NB4 (cell line): ENCODE data around the gene RASAL2.

Source experiments
- CTCF ChIP-seq: IDR thresholded peaks from one replicate; pipeline ENCODE4 v1.5.1; 2012; ENCODE audit warnings: low read depth, low read length
- MAX ChIP-seq: IDR thresholded peaks from 2 replicates; pipeline ENCODE4 v1.6.1; 2011; ENCODE audit warnings: low read depth, low read length
- MYC ChIP-seq: IDR thresholded peaks from 2 replicates; pipeline ENCODE4 v1.6.1; 2011; ENCODE audit warnings: low read depth, low read length
- POLR2A ChIP-seq: IDR thresholded peaks from 2 replicates; pipeline ENCODE4 v1.6.1; 2011; ENCODE audit warnings: mild to moderate bottlenecking; ENCODE audit not compliant: insufficient read length; ENCODE audit errors: extremely low read depth

GRCh38 chr1:178354816-178355215 is 260.9 kb downstream of the RASAL2 start:
- TF ChIP-seq CTCF, result no peak
- no peak for TF ChIP-seq POLR2A
- TF ChIP-seq MAX, result no peak
- TF ChIP-seq MYC, result no peak
